ENCODE data around the gene AP1M1.

The AP1M1 gene

GRCh38 chr19:16232127-16232526, 34.4 kb downstream of the AP1M1 start:
- no peak for DNase-seq

GRCh38 chr19:16232568-16232967, 34.9 kb downstream of the AP1M1 start:
- DNase-seq = no peak

GRCh38 chr19:16233081-16233776, 35.5 kb downstream of the AP1M1 start:
- no peak for DNase-seq

- DNase-seq = no peak
Observed at GRCh38 chr19:16233836-16234551, 36.3 kb downstream of the AP1M1 start.

GRCh38 chr19:16234552-16235445, 37.1 kb downstream of the AP1M1 start:
- DNase-seq = no peak

GRCh38 chr19:16235811-16236652, 38.3 kb downstream of the AP1M1 start:
- DNase-seq = no peak

- DNase-seq = no peak
Observed at GRCh38 chr19:16244091-16244490, 46.4 kb downstream of the AP1M1 start.

- peak in 49 of 56 donors; percentile 6 to 84 (median 40) for DNase-seq
Observed at GRCh38 chr19:16247353-16248182, 49.9 kb downstream of the AP1M1 start.

GRCh38 chr19:16248380-16249023, 50.8 kb downstream of the AP1M1 start:
- DNase-seq = no peak

GRCh38 chr19:16249826-16250404, 52.2 kb downstream of the AP1M1 start:
- no peak for DNase-seq

- DNase-seq = peak in 12 of 56 donors; percentile 2 to 35 (median 17)
Observed at GRCh38 chr19:16252459-16253205, 54.9 kb downstream of the AP1M1 start.

- no peak for DNase-seq
Observed at GRCh38 chr19:16254851-16255408, 57.2 kb downstream of the AP1M1 start.

- DNase-seq = no peak
Observed at GRCh38 chr19:16257509-16258002, 59.8 kb downstream of the AP1M1 start.

GRCh38 chr19:16258440-16258903, 60.8 kb downstream of the AP1M1 start:
- DNase-seq = peak in 26 of 56 donors; percentile 5 to 40 (median 20)

GRCh38 chr19:16259385-16260159, 61.9 kb downstream of the AP1M1 start:
- DNase-seq = peak in 2 of 56 donors; percentile 2 to 15

- no peak for DNase-seq
Observed at GRCh38 chr19:16260160-16260811, 62.6 kb downstream of the AP1M1 start.

All from nucleus accumbens (tissue), 56 donors.